K562 (cell line): ENCODE results near the gene RPS10. TPM values are rescaled to one million over a fixed set of nuclear protein-coding genes. Genes with fewer than 3 reads are reported as not detected.

ENCODE experiments used
- ARID2 ChIP-seq: fragments of 450-650 bp; IDR thresholded peaks from 2 replicates; pipeline ENCODE4 v1.6.1; 2017; ENCODE audit warnings: antibody characterized with exemption, mild to moderate bottlenecking
- CBX1 ChIP-seq: sonication (generic); IDR thresholded peaks from 2 replicates; pipeline ENCODE4 v1.6.1; 2016; ENCODE audit warnings: antibody characterized with exemption, low read depth, mild to moderate bottlenecking
- FUS ChIP-seq: fragments of 200-400 bp; formaldehyde crosslinking; optimal IDR thresholded peaks from 2 replicates; pipeline ENCODE3; 2017; ENCODE audit warnings: low read depth, low read length
- HDAC3 ChIP-seq: fragments of 450-650 bp; IDR thresholded peaks from 2 replicates; pipeline ENCODE4 v1.6.1; 2018; ENCODE audit warnings: borderline replicate concordance, mild to moderate bottlenecking, moderate library complexity; ENCODE audit not compliant: partially characterized antibody
- MAZ ChIP-seq, 2 experiments: fragments of 450-650 bp in 1 of 2; sonication (generic) in 1 of 2; formaldehyde crosslinking; IDR thresholded peaks in 1 of 2; conservative IDR thresholded peaks in 1 of 2; 2 replicates each; pipeline versions ENCODE4 v1.4.0 to v1.5.0; 2020; ENCODE audit warnings: mild to moderate bottlenecking in 1 of 2, missing genetic modification reagents in 1 of 2
- MEF2D ChIP-seq: conservative IDR thresholded peaks from 2 replicates; pipeline ENCODE4 v1.6.1; 2016; ENCODE audit warnings: low read depth, missing genetic modification characterization, missing compliant biosample characterization
- MGA ChIP-seq: fragments of 450-650 bp; IDR thresholded peaks from 2 replicates; pipeline ENCODE4 v1.6.1; 2016; ENCODE audit warnings: mild to moderate bottlenecking, moderate library complexity
- NRF1 ChIP-seq, 2 experiments: fragments of 450-650 bp; IDR thresholded peaks in 1 of 2; conservative IDR thresholded peaks in 1 of 2; 2 replicates each; pipeline ENCODE4 v1.6.1; 2014; ENCODE audit warnings: mild to moderate bottlenecking in 2 of 2
- RB1 ChIP-seq: fragments of 450-650 bp; IDR thresholded peaks from 2 replicates; pipeline ENCODE4 v1.6.1; 2017; ENCODE audit warnings: low read depth, mild to moderate bottlenecking
- ZFP1 ChIP-seq: fragments of 450-650 bp; formaldehyde crosslinking; IDR thresholded peaks from 2 replicates; pipeline ENCODE4 v1.4.0; 2020; ENCODE audit warnings: mild to moderate bottlenecking, mixed read lengths
- ZNF780A ChIP-seq: fragments of 250-450 bp; sonication (Bioruptor Pico); IDR thresholded peaks from 2 replicates; pipeline ENCODE4 v1.5.0; 2021; ENCODE audit warnings: mild to moderate bottlenecking
- polyA plus RNA-seq, 8 experiments: library from polyadenylated mRNA; depleted of rRNA in 4 of 8; stranded (reverse) in 5 of 8; unstranded in 3 of 8; fragments of >200 nt; fragmentation: Nextera tagmentation in 2 of 8; fragmentation: Illumina TruSeq in 1 of 8; extraction: Ambion mirVana in 2 of 8; extraction: Trizol in 1 of 8; gene quantifications; 2 replicates each; pipeline versions ENCODE4 v1.2.1 to v1.2.3, GENCODE V29; 2011 to 2014; ENCODE audit warnings: inconsistent platforms in 1 of 8, missing spikeins in 1 of 8
- total RNA-seq, 7 experiments: library from RNA; depleted of rRNA in 6 of 7; stranded (reverse); fragments of >200 nt in 6 of 7; fragmentation: Illumina TruSeq in 2 of 7; extraction: Trizol in 2 of 7; gene quantifications; 2 replicates each; pipeline versions ENCODE4 v1.2.1 to v1.2.3, GENCODE V29; 2011 to 2021; ENCODE audit warnings: low replicate concordance in 1 of 7
- TF ChIP-seq, protein P1 (sequence below): fragments of 450-650 bp; formaldehyde crosslinking; IDR thresholded peaks from 2 replicates; pipeline ENCODE4 v1.4.0; 2020; ENCODE audit warnings: mild to moderate bottlenecking, moderate library complexity

The RPS10 gene
- total and polyA plus RNA-seq, 9 of the 15 experiments (the other 6 are each of a cell fraction or from before 2014, with no cell fraction given) = 2,680 to 5,251 (median 3,876) TPM

- peak; percentile 98 for TF ChIP-seq MGA
- TF ChIP-seq CBX1 = peak; percentile 71; the same call in 1 of the 2 replicates
- TF ChIP-seq NRF1 (conservative IDR thresholded peaks at IDR 0.05 in 1 of 2, IDR thresholded peaks at IDR 0.05 in 1 of 2) = no peak
- no peak for TF ChIP-seq ZNF780A (CRISPR knock-in tag)
- TF ChIP-seq, protein P1, sequence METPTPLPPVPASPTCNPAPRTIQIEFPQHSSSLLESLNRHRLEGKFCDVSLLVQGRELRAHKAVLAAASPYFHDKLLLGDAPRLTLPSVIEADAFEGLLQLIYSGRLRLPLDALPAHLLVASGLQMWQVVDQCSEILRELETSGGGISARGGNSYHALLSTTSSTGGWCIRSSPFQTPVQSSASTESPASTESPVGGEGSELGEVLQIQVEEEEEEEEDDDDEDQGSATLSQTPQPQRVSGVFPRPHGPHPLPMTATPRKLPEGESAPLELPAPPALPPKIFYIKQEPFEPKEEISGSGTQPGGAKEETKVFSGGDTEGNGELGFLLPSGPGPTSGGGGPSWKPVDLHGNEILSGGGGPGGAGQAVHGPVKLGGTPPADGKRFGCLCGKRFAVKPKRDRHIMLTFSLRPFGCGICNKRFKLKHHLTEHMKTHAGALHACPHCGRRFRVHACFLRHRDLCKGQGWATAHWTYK (CRISPR knock-in tag) = 0 out of 2 replicates have a peak, but pooled peaks have one; percentile 62
- no peak for TF ChIP-seq HDAC3
- no peak for TF ChIP-seq ZFP1
- TF ChIP-seq FUS = peak; percentile 46
- TF ChIP-seq MAZ (CRISPR knock-in tag; conservative IDR thresholded peaks at IDR 0.05 in 1 of 2, IDR thresholded peaks at IDR 0.05 in 1 of 2) = no peak; a peak in 3 of 4 replicates
- TF ChIP-seq ARID2 = no peak
- TF ChIP-seq MEF2D (tag) = no peak
- TF ChIP-seq RB1 = no peak
These were observed 33.9 kb downstream of the RPS10 start (continued) for GRCh38 chr6:34391786-34392496.
